ENCODE measurements around the gene CTBP2.

CTBP2 gene

DNA sequence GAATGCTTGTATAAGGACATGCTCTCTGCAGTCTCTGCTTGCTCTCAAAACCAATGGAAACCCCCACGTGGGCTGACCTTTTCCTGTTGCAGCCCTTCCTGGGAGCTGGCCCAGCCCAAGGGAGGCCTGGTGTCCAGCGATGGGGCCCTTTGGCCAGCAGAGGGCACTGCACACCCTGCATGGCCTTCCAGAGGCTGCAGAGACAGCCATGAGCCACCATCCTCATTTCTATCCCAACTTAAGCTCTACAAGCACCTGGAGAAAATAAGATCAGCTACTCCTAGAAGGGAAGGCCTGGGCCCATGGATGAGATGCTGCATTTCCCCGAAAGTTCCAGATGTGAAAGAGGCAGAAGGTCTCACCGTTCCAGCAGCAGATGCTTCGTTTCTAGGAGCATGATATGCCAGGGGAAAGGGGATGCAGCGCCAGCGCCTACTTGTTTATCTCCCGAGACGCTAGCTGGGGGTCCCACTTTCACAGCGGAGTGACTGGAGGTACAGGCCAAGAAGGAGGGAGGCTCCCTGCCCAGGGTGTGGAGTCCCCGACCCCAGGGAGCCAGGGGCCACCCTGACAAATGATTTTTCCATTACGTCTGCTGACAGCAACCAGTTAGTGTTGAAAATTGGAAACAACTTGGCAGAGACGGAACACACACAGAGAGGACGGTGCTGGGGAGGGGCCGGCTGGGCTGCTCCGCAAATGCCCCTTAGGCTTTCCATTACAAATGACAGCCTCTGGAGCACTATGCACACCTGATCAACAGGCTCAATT, 112.1 kb downstream of the CTBP2 start:
- TF ChIP-seq EP300 (IDR thresholded peaks at IDR 0.05; ENCODE audit: borderline replicate concordance): peak; percentile 24; the same call in 1 of the 2 replicates
- peak; percentile 42; the same call in 1 of the 2 replicates for TF ChIP-seq YY1 (IDR thresholded peaks at IDR 0.05; ENCODE audit: low read depth)
- TF ChIP-seq RAD21 (IDR thresholded peaks at IDR 0.05; ENCODE audit: low read depth): peak; percentile 98
- peak; percentile 55; the same call in 1 of the 2 replicates for TF ChIP-seq TCF12 (IDR thresholded peaks at IDR 0.05; ENCODE audit: low read depth)
- TF ChIP-seq, protein P1, sequence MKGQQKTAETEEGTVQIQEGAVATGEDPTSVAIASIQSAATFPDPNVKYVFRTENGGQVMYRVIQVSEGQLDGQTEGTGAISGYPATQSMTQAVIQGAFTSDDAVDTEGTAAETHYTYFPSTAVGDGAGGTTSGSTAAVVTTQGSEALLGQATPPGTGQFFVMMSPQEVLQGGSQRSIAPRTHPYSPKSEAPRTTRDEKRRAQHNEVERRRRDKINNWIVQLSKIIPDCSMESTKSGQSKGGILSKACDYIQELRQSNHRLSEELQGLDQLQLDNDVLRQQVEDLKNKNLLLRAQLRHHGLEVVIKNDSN (IDR thresholded peaks at IDR 0.05): peak; percentile 81
- peak; percentile 78 for TF ChIP-seq MAX (IDR thresholded peaks at IDR 0.05)
- TF ChIP-seq NFIC (IDR thresholded peaks at IDR 0.05): no peak; the same call in 1 of the 2 replicates
- no peak for TF ChIP-seq TAF1 (IDR thresholded peaks at IDR 0.05; ENCODE audit: low read depth)
- TF ChIP-seq ZBTB7A (IDR thresholded peaks at IDR 0.05; ENCODE audit: low read depth): no peak; the same call in 1 of the 2 replicates
- no peak for TF ChIP-seq CREB1 (IDR thresholded peaks at IDR 0.05; ENCODE audit: low read depth)

DNA sequence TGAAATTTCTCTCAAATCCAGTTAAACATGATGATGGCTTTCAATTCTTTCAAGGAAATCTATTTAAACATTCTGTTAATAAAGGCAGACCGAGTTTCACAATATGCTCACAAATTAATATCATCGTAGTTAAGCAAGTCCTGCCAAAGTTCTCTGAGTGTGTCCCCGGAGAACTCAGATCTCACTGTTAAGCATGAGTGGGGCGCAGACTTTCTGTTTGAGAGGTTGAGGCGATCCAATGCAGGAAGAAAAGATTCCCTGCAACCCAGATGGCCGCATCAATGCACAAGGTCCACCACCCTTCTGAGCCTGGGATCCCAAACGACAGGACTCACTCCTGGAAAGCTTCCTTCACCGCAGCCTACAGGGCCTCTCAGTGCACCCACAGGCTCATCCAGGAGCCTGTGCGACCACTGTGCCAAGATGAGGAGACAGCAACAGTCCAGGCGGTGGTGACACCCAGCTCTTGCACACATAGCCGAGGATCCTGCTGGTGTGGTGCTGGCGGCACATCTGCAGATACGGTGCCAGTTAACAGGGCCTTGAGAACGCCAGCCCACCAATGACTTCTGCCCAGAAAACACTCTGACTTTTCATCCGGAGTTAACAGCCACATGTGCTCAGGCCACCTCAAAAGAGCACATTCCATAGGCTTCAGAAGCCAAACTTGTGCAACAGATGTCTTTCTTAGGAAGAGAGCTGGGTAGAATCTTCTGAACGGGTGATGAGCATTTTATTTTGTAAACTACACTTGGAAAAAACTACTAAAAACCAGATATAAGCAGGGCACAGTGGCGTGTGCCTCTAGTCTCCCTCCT, 116.3 kb downstream of the CTBP2 start:
- TF ChIP-seq FOXM1 (IDR thresholded peaks at IDR 0.05; ENCODE audit: borderline replicate concordance, low read depth): no peak
- TF ChIP-seq CREB1 (IDR thresholded peaks at IDR 0.05; ENCODE audit: low read depth): no peak
- TF ChIP-seq MAX (IDR thresholded peaks at IDR 0.05): no peak

DNA sequence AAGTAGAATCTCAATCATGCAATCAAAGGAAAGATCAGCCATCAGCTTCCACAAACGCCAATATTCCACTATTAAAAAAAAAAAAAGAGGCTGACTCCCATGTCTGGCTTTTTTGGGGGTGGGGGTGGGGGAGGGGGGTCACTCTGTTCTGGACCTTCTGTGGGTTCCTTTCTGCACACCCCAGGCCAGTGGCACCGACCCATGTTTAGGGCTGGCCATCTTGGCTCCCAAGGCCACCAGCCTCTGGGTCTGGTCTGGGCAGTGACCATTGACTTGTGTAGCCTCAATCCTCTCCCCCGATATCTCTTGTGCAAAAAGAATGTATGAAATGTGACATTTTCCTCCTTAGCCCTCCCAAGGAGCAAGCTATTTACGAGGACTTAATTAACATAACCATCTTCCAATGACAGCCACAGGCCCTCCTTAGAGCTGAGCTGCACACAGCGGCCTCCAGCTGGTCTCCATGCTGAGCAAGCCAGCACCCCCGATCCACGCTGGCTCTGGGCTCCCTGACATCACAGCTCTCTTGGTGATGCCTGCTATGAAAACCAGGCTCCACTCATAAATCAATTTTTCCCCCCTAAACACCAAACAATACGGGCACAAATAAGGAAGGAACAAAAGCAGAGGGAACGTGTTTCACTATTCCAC, 118.4 kb downstream of the CTBP2 start:
- TF ChIP-seq TAF1 (IDR thresholded peaks at IDR 0.05; ENCODE audit: low read depth): no peak
- TF ChIP-seq ZBTB7A (IDR thresholded peaks at IDR 0.05; ENCODE audit: low read depth): no peak
- no peak for TF ChIP-seq NFIC (IDR thresholded peaks at IDR 0.05)
- no peak for TF ChIP-seq YY1 (IDR thresholded peaks at IDR 0.05; ENCODE audit: low read depth)
- no peak for TF ChIP-seq CREB1 (IDR thresholded peaks at IDR 0.05; ENCODE audit: low read depth)
- no peak for TF ChIP-seq TEAD4 (IDR thresholded peaks at IDR 0.05)
- TF ChIP-seq EP300 (IDR thresholded peaks at IDR 0.05; ENCODE audit: borderline replicate concordance): no peak
- TF ChIP-seq RAD21 (IDR thresholded peaks at IDR 0.05; ENCODE audit: low read depth): no peak
- TF ChIP-seq CEBPB (IDR thresholded peaks at IDR 0.05): no peak
- TF ChIP-seq FOXM1 (IDR thresholded peaks at IDR 0.05; ENCODE audit: borderline replicate concordance, low read depth): no peak
- no peak for TF ChIP-seq TCF12 (IDR thresholded peaks at IDR 0.05; ENCODE audit: low read depth)
- no peak for TF ChIP-seq MAX (IDR thresholded peaks at IDR 0.05)

- peak; percentile 16; the same call in 1 of the 2 replicates for TF ChIP-seq EP300 (IDR thresholded peaks at IDR 0.05; ENCODE audit: borderline replicate concordance)
- TF ChIP-seq CEBPB (IDR thresholded peaks at IDR 0.05): no peak
- TF ChIP-seq, protein P2, sequence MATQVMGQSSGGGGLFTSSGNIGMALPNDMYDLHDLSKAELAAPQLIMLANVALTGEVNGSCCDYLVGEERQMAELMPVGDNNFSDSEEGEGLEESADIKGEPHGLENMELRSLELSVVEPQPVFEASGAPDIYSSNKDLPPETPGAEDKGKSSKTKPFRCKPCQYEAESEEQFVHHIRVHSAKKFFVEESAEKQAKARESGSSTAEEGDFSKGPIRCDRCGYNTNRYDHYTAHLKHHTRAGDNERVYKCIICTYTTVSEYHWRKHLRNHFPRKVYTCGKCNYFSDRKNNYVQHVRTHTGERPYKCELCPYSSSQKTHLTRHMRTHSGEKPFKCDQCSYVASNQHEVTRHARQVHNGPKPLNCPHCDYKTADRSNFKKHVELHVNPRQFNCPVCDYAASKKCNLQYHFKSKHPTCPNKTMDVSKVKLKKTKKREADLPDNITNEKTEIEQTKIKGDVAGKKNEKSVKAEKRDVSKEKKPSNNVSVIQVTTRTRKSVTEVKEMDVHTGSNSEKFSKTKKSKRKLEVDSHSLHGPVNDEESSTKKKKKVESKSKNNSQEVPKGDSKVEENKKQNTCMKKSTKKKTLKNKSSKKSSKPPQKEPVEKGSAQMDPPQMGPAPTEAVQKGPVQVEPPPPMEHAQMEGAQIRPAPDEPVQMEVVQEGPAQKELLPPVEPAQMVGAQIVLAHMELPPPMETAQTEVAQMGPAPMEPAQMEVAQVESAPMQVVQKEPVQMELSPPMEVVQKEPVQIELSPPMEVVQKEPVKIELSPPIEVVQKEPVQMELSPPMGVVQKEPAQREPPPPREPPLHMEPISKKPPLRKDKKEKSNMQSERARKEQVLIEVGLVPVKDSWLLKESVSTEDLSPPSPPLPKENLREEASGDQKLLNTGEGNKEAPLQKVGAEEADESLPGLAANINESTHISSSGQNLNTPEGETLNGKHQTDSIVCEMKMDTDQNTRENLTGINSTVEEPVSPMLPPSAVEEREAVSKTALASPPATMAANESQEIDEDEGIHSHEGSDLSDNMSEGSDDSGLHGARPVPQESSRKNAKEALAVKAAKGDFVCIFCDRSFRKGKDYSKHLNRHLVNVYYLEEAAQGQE (IDR thresholded peaks at IDR 0.05; ENCODE audit: low read depth): no peak
- no peak; the same call in 1 of the 2 replicates for TF ChIP-seq MAX (IDR thresholded peaks at IDR 0.05)
- TF ChIP-seq NFIC (IDR thresholded peaks at IDR 0.05): peak; percentile 87
- TF ChIP-seq RAD21 (IDR thresholded peaks at IDR 0.05; ENCODE audit: low read depth): no peak
- TF ChIP-seq TEAD4 (IDR thresholded peaks at IDR 0.05): peak; percentile 61; the same call in 1 of the 2 replicates
- TF ChIP-seq TCF12 (IDR thresholded peaks at IDR 0.05; ENCODE audit: low read depth): peak; percentile 67
- no peak for TF ChIP-seq EGR1 (IDR thresholded peaks at IDR 0.05)
- no peak for TF ChIP-seq YY1 (IDR thresholded peaks at IDR 0.05; ENCODE audit: low read depth)
- no peak for TF ChIP-seq FOXM1 (IDR thresholded peaks at IDR 0.05; ENCODE audit: borderline replicate concordance, low read depth)
- TF ChIP-seq ZBTB7A (IDR thresholded peaks at IDR 0.05; ENCODE audit: low read depth): 0 out of 2 replicates have a peak, but pooled peaks have one; percentile 36
Measured at GRCh38 chr10:125039354-125039769, 121.0 kb downstream of the CTBP2 start.

DNA sequence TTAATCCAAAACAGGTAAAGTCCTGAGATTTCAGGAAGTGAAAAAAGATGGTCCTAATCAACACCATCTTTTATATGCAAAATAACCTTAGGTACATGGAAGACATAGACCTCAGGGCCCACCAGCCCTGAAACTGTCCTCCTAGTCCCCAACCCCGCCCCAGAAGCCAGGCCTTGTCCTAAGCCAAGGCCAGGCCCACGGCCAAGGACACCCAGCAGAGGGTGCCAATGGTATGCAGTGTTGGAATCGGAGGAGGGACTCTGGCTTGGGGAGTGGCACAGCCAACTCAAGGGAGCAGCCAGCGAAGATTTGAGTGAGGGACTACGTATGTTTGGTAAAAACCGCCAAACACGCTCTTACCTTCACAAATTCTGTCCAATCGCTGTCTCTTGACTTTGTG, 121.7 kb downstream of the CTBP2 start:
- no peak for TF ChIP-seq EP300 (IDR thresholded peaks at IDR 0.05; ENCODE audit: borderline replicate concordance)
- TF ChIP-seq RAD21 (IDR thresholded peaks at IDR 0.05; ENCODE audit: low read depth): peak; percentile 86
- no peak; the same call in 1 of the 2 replicates for TF ChIP-seq NFIC (IDR thresholded peaks at IDR 0.05)
- TF ChIP-seq ZBTB7A (IDR thresholded peaks at IDR 0.05; ENCODE audit: low read depth): no peak
- TF ChIP-seq MAX (IDR thresholded peaks at IDR 0.05): peak; percentile 41
- no peak; the same call in 1 of the 2 replicates for TF ChIP-seq TEAD4 (IDR thresholded peaks at IDR 0.05)

Measured in Ishikawa (cell line).